Vagina (tissue), 2 donors: Measurements from ENCODE around the gene ATAD5.

Experiments used
- CTCF ChIP-seq, 3 experiments: fragments of 450-650 bp in 2 of 3; fragments of 200-600 bp in 1 of 3; sonication (generic) in 1 of 3; IDR thresholded peaks; one replicate each; pipeline ENCODE4 v1.5.1; 2017 to 2019; ENCODE audit warnings: antibody characterized with exemption in 3 of 3, mild to moderate bottlenecking in 2 of 3, moderate library complexity in 2 of 3
- POLR2A ChIP-seq, 2 donors: fragments of 450-650 bp; IDR thresholded peaks; one replicate each; pipeline ENCODE4 v1.6.1; 2017; ENCODE audit warnings: antibody characterized with exemption in 2 of 2, mild to moderate bottlenecking in 2 of 2, moderate library complexity in 2 of 2

- no peak for TF ChIP-seq CTCF (IDR thresholded peaks at IDR 0.05)
- TF ChIP-seq POLR2A (IDR thresholded peaks at IDR 0.05): no peak
These were observed 62.5 kb downstream of the ATAD5 start for GRCh38 chr17:30894236-30894635.
